GM08714 (cell line): Measurements from ENCODE around the gene CBFA2T2.
A peak's percentile ranks its signal among the peaks of the same experiment; 100 is the strongest.
"Not testable (repeated sequence)": the region's sequence is repeated elsewhere in the genome, so short reads cannot be mapped to it uniquely, and the experiment has no call there.

Experiments
- H3K4me3 ChIP-seq: fragments of 200-500 bp; sonication (Bioruptor generic); 2 replicates; pipeline ENCODE4 v1.5.1; 2014; ENCODE audit warnings: mild to moderate bottlenecking, low read length, inconsistent platforms
- ZNF274 ChIP-seq: IDR thresholded peaks from 2 replicates; pipeline ENCODE4 v1.6.1; 2012; ENCODE audit warnings: mild to moderate bottlenecking, low read depth, low read length

CBFA2T2 gene

DNA sequence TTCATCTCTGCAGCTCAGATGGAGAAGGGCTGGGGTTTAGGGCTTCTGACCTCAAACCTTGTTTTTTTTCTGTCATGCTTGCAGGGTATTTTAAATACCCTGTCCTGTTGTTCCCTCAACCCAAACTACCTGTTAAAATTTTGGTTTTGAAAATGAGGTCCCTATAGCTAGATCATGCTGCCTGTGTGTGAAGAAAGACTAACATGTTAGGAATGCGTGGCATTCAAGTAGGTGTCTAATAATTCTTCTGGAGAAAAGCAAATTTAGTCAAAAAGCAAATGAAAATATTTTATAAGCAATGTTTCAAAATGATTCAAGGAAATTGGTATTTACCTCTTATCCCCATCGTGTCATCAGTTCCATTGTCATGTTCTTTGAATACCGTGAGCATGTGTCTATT lies 95.1 kb downstream of the CBFA2T2 start:
- H3K4me3 ChIP-seq, result no peak overlapping the region
- TF ChIP-seq ZNF274, result no peak

GRCh38 chr20:33585413-33585812 lies 95.5 kb downstream of the CBFA2T2 start:
- H3K4me3 ChIP-seq, result no peak overlapping the region
- no peak for TF ChIP-seq ZNF274

GRCh38 chr20:33589059-33589458 lies 99.2 kb downstream of the CBFA2T2 start:
- TF ChIP-seq ZNF274, result no peak
- no peak overlapping the region for H3K4me3 ChIP-seq

DNA sequence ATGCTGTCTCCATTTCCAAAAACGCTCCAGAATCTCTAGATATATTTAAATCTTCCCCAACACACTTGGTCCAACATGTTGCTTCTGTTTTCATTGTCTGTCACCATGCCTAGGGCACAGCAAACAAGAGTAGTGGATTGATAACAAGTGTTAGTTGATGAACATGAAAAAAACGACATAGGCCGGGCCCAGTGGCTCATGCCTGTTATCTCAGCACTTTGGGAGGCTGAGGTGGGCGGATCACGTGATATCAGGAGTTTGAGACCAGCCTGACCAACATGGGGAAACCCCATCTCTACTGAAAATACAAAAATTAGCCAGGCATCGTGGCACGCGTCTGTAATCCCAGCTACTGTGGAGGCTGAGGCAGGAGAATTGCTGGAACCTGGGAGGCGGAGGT lies 102.0 kb downstream of the CBFA2T2 start:
- H3K4me3 ChIP-seq, result not testable (repeated sequence)

DNA sequence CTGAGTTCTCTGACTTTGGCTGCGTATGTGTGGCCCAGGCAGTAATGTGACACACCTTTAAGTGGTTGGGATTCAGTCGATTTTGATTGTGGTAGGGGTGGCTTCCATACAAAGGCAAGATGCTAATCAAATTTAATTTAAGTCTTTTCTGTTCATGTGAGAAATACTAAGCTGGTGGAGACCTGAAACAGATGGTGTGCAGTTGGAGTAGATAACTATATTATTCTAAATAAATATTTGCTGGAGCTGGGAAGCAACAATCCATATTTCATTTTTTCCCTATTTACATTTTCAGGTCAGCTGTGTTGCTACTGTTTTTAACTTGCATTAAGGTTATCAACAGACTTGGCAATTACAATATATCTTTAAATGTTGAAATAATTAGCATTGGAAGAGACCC lies 104.8 kb downstream of the CBFA2T2 start:
- no peak overlapping the region for H3K4me3 ChIP-seq
- no peak for TF ChIP-seq ZNF274

- TF ChIP-seq ZNF274, result no peak
- H3K4me3 ChIP-seq, result no peak overlapping the region
Measured at GRCh38 chr20:33600414-33600813, 110.5 kb downstream of the CBFA2T2 start.

GRCh38 chr20:33600981-33601380 lies 111.1 kb downstream of the CBFA2T2 start:
- no peak overlapping the region for H3K4me3 ChIP-seq
- no peak for TF ChIP-seq ZNF274

- TF ChIP-seq ZNF274, result no peak
- H3K4me3 ChIP-seq, result no peak overlapping the region
Measured at GRCh38 chr20:33601861-33602260, 112.0 kb downstream of the CBFA2T2 start.

DNA sequence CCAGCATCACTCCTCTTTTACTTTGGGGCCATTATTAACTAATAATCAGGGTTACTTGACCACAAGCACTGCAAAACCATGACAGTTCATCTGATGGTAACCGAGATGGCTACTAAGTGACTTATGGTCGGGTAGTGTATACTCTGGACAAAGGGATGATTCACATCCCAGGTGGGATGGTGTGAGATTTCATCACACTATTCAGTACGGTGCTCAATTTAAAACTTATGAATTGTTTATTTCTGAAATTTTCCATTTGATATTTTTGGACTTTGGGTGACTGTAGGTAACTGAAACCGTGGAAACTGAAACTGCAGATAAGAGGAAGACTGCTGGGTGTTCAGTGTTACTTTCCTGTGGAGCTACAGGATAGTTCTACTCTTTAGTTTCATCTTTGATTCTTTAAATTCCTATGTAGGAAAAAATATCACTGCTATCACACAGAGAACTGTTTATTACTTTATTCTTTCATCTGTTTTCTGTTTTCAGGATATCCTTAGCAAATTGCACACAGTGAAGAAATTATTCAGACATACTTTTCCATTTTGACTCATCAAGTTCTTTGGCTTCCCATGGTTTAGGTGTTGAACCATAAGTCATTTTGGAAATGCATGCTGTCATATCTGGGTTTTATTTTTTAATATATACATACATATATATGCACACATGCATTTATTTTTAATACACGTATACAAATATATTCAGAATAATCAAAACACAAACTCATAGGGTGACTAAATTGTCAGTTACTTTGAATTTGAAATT lies 113.1 kb downstream of the CBFA2T2 start:
- peak overlapping the region; percentile 23; the same call in 1 of the 2 replicates for H3K4me3 ChIP-seq
- no peak for TF ChIP-seq ZNF274

DNA sequence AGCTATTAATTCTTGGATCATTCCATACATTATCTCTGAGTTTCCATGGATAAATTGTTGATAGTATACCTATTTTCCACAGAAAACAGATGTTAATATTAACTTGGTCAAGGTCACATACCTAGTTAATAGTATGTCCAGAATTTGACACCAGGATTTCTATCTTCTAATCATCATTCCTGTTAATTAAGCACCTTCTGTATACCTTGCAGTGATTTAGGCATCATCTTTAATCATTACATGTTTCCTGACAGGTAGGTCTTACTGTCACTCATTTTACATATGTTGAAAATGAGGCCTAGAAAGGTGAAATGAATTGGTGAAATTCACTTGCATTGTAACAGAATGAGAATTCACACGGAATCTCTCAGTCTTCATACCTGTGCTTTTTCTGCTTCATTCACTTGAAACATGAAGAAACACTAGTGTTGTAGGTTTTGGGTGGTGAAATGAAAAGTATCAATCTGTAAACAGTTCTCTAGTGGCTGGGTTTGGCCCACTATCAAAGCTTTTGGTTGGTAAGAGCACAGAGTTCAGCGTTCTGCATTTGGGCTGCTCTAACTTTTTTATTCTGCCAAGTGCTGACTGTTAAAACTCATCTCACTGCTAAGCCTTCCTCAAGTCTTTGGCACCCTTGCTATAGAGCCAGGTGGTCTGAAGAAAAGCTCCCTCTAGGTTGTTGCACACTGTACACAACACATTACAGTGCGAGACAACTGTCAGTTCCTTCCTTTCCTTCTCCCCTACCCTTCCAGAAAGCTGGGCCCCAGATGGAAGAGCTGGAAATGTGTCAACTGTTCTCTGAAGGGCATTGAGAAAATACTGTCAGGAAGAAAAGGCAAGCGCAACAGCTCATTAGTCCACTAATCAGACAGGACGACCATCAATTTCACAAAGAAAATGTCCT lies 114.4 kb downstream of the CBFA2T2 start:
- no peak for TF ChIP-seq ZNF274
- no peak overlapping the region for H3K4me3 ChIP-seq

DNA sequence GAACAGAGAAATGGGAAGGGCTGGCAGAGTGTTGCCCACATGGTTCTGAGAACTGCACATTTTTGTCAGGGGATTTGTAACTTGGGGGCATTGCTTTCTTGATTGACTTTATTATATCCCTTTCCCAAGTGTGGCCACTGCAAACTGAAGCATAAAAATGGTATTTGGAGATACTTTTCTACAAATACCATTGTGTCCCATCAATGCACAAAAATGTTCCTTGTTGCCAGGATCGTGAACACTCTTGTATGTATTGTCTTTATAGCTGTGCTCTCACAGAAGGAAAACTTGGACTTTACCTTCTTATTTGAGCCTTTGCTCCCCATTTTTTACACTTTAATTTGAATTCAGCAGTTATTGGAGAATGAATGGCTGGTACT lies 115.1 kb downstream of the CBFA2T2 start:
- TF ChIP-seq ZNF274, result no peak
- no peak overlapping the region for H3K4me3 ChIP-seq

- H3K4me3 ChIP-seq, result no peak overlapping the region; the same call in 1 of the 2 replicates
- TF ChIP-seq ZNF274, result no peak
Measured at GRCh38 chr20:33606118-33606771, 116.3 kb downstream of the CBFA2T2 start.

- no peak overlapping the region for H3K4me3 ChIP-seq
- TF ChIP-seq ZNF274, result no peak
Measured at GRCh38 chr20:33609504-33609903, 119.6 kb downstream of the CBFA2T2 start.

GRCh38 chr20:33611106-33611505 lies 121.2 kb downstream of the CBFA2T2 start:
- no peak for TF ChIP-seq ZNF274
- H3K4me3 ChIP-seq, result no peak overlapping the region
